Stimulated activated CD4-positive, alpha-beta T cell treated with anti-CD3 and anti-CD28 coated beads, Interleukin-2, amount 100 ng/mL, for 48 hours (primary cell): ENCODE results near the gene MCC.

Experiments
- DNase-seq, 2 donors: peaks; one replicate each; pipeline ENCODE4 v3.0.0-alpha.2; 2020

The MCC gene

DNA sequence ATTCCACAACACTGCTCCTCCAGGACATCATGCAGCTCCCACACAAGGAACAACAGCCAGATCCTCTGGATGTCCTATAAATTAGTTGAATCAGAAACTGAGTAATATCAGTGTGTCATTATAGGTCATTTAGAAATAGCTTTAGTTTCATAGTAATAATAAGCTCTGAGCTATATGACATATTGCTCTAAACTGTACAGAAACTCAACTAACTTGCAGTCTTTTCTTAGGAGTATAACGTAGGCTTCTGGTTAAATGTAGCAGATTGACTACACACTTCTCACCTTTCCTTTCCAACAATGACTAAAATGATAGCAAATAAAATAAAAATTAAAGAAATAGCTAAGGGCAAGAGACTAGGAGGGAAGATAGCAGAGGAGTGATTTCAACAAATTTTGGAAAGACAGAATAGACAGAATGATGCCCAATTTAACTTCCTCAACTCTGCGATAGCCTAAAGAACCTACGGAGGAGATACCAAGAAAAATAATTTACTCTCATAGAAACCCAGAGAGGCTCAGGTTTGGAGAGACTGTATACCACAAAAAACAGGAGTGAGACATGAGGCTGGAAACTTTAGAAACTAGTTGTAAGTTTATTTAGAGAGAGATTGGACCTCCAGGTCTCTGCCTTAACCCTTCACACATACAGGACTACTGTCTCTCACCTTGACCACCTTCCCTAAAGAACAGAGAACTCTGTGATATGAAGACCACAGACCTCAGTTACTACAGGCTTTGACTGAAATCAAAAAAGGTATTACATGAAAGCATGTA is 247.1 kb downstream of the MCC start:
- DNase-seq = no peak

DNA sequence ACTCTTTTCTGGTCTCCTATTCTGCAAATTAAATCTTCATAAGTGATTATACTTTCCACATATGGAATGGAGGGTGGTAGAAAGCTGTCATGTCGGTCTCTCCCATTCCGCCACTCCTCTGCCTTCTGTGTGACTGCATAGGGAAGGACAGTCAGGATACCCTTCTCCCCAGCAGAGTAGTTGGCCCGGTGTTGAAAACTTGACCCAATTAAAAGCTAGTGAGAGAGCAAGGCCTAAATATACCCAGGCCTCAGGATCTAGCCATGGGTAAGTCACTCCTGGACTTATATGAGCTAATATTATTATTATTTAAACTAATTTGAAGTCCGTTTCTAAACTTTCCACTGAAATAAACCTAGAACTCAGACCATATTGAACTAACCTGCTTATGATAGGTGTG is 248.2 kb downstream of the MCC start:
- no peak for DNase-seq

- DNase-seq = no peak
These were observed 250.4 kb downstream of the MCC start for GRCh38 chr5:113237893-113238292.

DNA sequence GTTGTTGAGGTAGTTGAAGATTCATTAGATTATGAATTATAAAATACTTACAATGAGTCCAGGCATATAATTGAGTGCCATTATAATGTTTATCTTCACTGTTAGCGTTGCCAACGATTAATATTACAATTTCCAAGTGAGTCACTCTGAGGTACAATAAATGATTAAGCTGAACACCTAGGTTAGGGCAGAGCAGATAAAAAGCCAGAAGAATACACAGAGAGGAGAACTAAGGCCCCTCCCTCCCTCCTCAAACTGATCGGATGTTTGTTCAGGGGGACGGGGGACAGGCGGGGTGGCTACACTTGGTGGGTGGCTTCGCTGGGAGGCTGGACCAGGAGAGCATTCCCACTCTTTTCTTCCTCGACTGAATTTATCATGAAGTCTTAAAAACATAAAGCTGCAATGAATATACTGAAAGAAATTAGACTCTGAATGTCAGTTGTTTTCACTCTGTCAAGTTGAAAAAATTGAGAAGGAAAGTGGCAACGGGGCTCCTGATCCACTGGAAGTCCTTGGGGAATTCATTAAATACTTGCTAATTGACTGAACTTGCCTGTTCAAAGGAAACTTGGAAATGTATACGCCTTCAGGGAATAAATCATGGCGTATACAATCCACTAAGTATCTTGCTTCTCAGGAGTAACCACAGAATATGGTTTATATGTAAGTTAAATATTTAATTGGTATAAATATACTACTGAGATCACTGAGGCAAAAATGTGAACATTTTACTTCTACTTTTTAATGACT is 251.5 kb downstream of the MCC start:
- DNase-seq = no peak

- DNase-seq = no peak
These were observed 252.4 kb downstream of the MCC start for GRCh38 chr5:113235884-113236283.

DNA sequence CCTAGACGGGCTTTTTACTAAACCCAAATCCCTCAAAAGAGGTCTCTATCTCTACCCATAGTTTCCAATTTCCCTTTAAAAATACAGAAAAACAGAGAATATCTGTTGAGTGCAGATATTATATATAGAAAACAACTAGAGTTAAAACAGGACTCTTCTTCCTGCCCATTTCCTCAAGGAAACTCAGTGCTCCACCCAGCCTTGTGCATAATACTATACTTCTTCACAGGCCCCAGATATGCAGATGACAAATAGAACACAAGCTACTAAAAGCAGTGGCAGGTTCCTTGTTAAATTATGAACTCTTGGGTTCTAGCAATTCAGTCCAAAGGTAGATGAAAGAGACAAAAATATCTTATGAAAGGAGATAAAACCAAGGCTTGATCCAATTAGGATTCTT is 253.7 kb downstream of the MCC start:
- DNase-seq = no peak

GRCh38 chr5:113233606-113234005 is 254.6 kb downstream of the MCC start:
- DNase-seq = no peak

DNA sequence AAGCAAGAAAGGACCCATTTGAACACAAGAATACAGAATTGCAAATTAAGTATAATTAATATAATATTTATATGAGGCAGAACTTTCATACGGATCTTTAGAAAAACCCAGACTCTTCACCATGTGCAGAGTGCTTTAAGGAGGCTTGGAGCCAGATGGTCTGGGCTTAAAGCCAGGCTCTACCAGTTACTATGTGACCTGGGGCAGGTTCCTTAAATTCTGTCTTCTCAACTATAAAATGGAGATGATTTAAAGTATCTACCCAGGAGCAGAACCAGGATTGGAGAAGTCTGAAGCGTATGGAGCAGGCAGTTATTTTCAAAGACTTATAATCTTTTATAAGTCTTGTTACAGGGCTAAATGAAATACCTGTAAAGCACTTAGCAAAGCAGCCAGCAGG is 255.6 kb downstream of the MCC start:
- no peak for DNase-seq

DNA sequence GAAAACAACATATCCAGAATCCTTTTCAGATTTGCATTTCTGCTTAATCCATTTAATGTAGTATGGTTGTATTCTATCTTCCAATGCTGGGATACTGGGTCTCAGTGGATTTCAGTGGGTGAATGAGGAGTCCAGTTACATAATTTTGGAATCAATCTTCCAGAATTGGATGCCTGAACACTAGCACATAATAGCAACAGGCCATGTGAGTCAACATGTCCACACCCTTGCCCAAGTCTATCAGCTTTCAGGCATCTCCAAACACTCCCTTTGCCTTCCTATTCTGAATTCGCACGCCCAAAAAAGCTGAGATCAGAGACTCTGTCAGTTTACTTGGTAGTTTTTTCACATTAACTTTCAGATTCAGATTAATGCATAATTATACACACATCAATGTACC is 256.0 kb downstream of the MCC start:
- no peak for DNase-seq

- DNase-seq = no peak
These were observed 256.6 kb downstream of the MCC start for GRCh38 chr5:113231653-113232000.

- DNase-seq = no peak
These were observed 257.3 kb downstream of the MCC start for GRCh38 chr5:113230711-113231652.

DNA sequence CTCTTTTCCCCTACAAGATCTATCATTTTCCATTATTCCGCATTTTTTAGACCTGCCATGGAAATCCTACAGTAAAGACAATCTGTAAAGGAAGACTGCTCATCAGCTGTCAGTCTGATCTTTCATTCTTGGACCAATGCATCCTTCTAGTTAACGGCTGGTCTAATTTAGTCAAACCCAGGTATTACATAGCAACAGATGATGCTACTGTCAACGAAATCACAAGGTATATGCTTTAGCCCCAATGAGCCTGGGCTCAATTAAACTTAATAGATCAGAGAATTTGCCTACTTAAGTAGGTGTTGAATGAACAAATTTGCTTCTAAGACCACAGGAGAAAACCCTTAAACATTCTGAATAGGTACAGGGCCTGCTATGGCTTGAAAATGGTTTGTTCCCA is 260.5 kb downstream of the MCC start:
- no peak for DNase-seq

- DNase-seq = no peak
These were observed 262.0 kb downstream of the MCC start for GRCh38 chr5:113226116-113226736.

DNA sequence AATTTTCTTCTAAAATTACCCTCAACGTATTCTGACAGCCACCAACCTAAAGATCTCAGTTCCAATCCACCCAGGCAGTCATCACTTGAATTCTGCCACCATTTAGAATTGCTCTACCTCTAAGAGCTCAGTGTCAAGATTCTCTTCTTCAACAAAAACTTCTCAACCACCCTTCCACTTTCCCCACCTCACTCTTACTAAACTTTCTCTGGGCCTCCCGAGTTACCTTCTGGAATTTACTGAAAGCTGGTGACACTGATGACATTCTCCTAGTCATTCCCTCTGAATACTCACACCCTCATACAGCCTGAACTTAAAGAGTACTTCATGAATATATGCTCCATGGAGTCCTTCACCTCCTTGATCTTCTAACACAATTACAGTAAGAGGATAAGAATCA is 263.0 kb downstream of the MCC start:
- DNase-seq = no peak

- DNase-seq = no peak
These were observed 263.6 kb downstream of the MCC start for GRCh38 chr5:113224605-113225065.

DNA sequence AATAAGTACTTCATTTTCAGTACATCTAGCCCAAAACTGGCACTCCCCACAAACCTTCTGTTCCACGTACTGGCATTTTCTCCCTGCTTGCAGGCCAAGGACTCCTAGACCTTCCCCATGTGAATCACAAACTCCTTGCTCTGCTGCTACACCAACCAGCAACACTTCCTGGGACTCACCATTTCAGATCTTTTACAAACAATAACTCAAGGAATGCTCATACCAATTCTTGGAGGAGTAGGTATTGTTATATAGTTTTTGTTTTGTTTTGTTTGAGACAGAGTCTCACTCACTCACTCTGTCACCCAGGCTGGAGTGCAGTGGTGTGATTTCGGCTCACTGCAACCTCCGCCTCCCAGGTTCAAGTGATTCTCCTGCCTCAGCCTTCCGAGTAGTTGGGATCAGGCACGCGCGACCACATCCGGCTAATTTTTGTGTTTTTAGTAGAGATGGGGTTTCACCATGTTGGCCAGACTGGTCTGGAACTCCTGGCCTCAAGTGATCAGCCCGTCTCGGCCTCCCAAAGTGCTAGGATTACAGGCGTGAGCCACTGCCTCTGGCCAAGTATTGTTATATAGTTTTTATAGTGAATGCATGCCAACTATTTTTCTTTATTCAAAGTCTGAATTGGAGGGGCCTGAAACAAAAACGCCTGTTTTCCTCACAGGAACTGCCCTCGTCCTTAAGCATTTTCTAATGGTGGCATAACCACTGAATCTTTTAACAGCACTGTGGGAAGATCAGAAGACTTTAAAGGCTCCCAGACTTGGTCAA is 264.2 kb downstream of the MCC start:
- DNase-seq = no peak

- no peak for DNase-seq
These were observed 264.9 kb downstream of the MCC start for GRCh38 chr5:113223315-113223714.

DNA sequence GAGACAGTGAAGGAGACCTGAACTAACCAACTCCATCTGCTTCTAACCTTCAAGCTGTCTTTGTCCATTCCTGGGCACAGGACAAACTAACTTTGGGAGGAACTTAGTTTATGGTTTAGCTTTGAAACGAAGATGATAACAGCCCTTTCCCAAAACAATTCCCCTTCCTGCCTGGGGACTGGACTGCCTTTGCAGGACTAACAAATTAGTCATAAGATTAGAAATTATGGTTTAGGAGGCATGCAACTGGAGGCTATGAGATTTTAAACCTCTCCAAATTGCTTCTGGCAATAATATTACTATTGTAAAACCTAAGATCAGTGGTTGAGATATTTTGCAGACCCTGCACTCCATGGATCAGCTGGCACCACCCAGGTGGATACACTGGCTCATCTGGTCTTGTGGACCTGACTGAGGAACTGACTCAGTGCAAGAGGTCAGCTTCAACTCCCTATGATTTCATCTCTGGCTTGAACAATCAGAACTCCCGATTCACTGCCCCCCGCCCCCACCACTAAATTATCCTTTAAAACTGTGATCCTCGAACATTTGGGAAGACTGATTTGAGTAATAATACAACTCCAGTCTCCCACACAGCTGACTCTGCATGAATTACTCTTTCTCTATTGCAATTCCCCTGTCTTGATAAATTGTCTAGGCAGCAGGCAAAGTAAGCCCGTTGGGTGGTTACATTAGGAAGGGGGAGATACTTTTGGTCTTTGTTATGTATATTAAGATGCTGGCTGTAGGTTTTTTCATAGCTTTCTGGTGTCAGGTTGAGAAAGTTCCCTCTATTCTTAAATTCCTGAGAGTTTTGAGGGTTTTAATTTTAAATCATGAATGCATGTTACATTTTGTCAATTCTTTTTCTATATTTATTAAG is 266.7 kb downstream of the MCC start:
- no peak for DNase-seq

- no peak for DNase-seq
These were observed 268.6 kb downstream of the MCC start for GRCh38 chr5:113219695-113220094.

GRCh38 chr5:113218906-113219517 is 269.2 kb downstream of the MCC start:
- no peak for DNase-seq

- no peak for DNase-seq
These were observed 270.1 kb downstream of the MCC start for GRCh38 chr5:113218200-113218599.
